Hepatocyte (in vitro differentiated cells): ENCODE measurements around the gene ABHD2.

Experiments
- EZH2phosphoT487 ChIP-seq: fragments of 200-600 bp; sonication (generic); IDR thresholded peaks from one replicate; pipeline ENCODE4 v1.6.1; 2018; ENCODE audit warnings: antibody characterized with exemption, mild to moderate bottlenecking, low read depth, moderate library complexity; ENCODE audit not compliant: unreplicated experiment, severe bottlenecking
- TF ChIP-seq, protein P1 (sequence below): fragments of 200-600 bp; sonication (generic); IDR thresholded peaks from 2 replicates; pipeline ENCODE4 v1.5.1; 2016; ENCODE audit warnings: antibody characterized with exemption, mild to moderate bottlenecking; ENCODE audit not compliant: poor library complexity

DNA sequence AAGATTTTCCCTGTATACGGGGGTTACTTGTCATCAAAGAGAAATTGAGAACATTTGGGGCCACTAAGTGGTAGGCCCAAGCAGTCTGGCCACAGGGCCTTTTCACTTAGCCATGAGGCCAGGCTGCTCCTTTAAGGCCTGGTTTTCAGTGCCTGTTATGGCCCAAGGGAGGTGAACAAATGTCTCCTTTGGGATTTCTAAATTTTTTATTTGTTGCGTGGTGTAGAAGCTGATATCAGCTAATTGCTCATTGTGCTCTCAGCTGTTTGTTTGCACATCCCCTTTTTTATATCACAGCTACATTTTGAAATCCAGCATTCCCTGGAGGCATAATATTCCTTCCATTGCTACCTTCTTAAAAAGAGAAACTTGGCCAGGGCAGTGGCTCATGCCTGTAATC is 84.7 kb downstream of the ABHD2 start:
- TF ChIP-seq, protein P1, sequence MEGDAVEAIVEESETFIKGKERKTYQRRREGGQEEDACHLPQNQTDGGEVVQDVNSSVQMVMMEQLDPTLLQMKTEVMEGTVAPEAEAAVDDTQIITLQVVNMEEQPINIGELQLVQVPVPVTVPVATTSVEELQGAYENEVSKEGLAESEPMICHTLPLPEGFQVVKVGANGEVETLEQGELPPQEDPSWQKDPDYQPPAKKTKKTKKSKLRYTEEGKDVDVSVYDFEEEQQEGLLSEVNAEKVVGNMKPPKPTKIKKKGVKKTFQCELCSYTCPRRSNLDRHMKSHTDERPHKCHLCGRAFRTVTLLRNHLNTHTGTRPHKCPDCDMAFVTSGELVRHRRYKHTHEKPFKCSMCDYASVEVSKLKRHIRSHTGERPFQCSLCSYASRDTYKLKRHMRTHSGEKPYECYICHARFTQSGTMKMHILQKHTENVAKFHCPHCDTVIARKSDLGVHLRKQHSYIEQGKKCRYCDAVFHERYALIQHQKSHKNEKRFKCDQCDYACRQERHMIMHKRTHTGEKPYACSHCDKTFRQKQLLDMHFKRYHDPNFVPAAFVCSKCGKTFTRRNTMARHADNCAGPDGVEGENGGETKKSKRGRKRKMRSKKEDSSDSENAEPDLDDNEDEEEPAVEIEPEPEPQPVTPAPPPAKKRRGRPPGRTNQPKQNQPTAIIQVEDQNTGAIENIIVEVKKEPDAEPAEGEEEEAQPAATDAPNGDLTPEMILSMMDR = no peak
- TF ChIP-seq EZH2phosphoT487 = no peak
